Osteoblast (primary cell): ENCODE measurements around the gene HOXB3. TPM values are rescaled to one million over a fixed set of nuclear protein-coding genes. Genes with fewer than 3 reads are reported as not detected.

Source experiments
- DNase-seq: peaks from one replicate; pipeline ENCODE4 v3.0.0; 2011; ENCODE audit warnings: low spot score, mixed read lengths; ENCODE audit not compliant: insufficient read length; ENCODE audit errors: missing footprints
- H2AFZ ChIP-seq: 2 replicates; pipeline ENCODE4 v1.6.0; 2011; ENCODE audit warnings: mild to moderate bottlenecking, low read length
- H3K27ac ChIP-seq: 2 replicates; pipeline ENCODE4 v1.5.1; 2011; ENCODE audit warnings: mild to moderate bottlenecking, low read depth, low read length, moderate library complexity
- H3K27me3 ChIP-seq: 2 replicates; pipeline ENCODE4 v1.6.0; 2012; ENCODE audit warnings: mild to moderate bottlenecking, control low read depth, inconsistent platforms, low read length, moderate library complexity; ENCODE audit not compliant: insufficient read depth
- H3K36me3 ChIP-seq: 2 replicates; pipeline ENCODE4 v1.5.1; 2011; ENCODE audit warnings: mild to moderate bottlenecking, low read length, control low read depth, moderate library complexity; ENCODE audit not compliant: insufficient read depth
- H3K4me1 ChIP-seq: 2 replicates; pipeline ENCODE4 v1.5.1; 2011; ENCODE audit warnings: mild to moderate bottlenecking, low read length, control low read depth, moderate library complexity; ENCODE audit not compliant: insufficient read depth
- H3K4me2 ChIP-seq: 2 replicates; pipeline ENCODE4 v1.6.0; 2011; ENCODE audit warnings: mild to moderate bottlenecking, low read length; ENCODE audit not compliant: insufficient read depth
- H3K4me3 ChIP-seq: fragments of 200-600 bp; sonication (generic); 3 replicates; pipeline ENCODE4 v1.5.1; 2012; ENCODE audit warnings: mild to moderate bottlenecking, low read length, inconsistent platforms; ENCODE audit not compliant: insufficient read depth
- H3K79me2 ChIP-seq: 2 replicates; pipeline ENCODE4 v1.6.0; 2012; ENCODE audit warnings: mild to moderate bottlenecking, low read length, control low read depth, inconsistent platforms; ENCODE audit not compliant: insufficient read depth
- H3K9me3 ChIP-seq: 2 replicates; pipeline ENCODE4 v1.5.1; 2011; ENCODE audit warnings: low read depth, low read length, control low read depth
- H4K20me1 ChIP-seq: 2 replicates; pipeline ENCODE4 v1.6.0; 2012; ENCODE audit warnings: mild to moderate bottlenecking, low read length, control low read depth; ENCODE audit not compliant: insufficient read depth
- total RNA-seq: library from RNA; depleted of rRNA; stranded (reverse); fragments of >200 nt; gene quantifications from 2 replicates; pipeline ENCODE4 v1.2.3, GENCODE V29; 2012
- TF ChIP-seq, protein P1 (sequence below): IDR thresholded peaks from 2 replicates; pipeline ENCODE4 v1.5.1; 2011; ENCODE audit warnings: mild to moderate bottlenecking, low read depth, low read length, moderate library complexity; ENCODE audit errors: extremely low read depth

The HOXB3 gene
- total RNA-seq, 1 donor: 1.8 TPM

GRCh38 chr17:48559122-48559839 is 30.8 kb downstream of the HOXB3 start:
- H3K79me2 ChIP-seq: no peaks in the 10 kb centered on the region
- H3K36me3 ChIP-seq: no peaks in the 10 kb centered on the region
- H4K20me1 ChIP-seq: no peaks in the 10 kb centered on the region
- no peak overlapping the region for H3K4me3 ChIP-seq
- no peaks in the 10 kb centered on the region for H3K4me1 ChIP-seq
- no peak overlapping the region for H3K4me2 ChIP-seq
- no peak for DNase-seq
- H3K27me3 ChIP-seq: peaks cover 82% of the 10 kb centered on the region
- TF ChIP-seq, protein P1, sequence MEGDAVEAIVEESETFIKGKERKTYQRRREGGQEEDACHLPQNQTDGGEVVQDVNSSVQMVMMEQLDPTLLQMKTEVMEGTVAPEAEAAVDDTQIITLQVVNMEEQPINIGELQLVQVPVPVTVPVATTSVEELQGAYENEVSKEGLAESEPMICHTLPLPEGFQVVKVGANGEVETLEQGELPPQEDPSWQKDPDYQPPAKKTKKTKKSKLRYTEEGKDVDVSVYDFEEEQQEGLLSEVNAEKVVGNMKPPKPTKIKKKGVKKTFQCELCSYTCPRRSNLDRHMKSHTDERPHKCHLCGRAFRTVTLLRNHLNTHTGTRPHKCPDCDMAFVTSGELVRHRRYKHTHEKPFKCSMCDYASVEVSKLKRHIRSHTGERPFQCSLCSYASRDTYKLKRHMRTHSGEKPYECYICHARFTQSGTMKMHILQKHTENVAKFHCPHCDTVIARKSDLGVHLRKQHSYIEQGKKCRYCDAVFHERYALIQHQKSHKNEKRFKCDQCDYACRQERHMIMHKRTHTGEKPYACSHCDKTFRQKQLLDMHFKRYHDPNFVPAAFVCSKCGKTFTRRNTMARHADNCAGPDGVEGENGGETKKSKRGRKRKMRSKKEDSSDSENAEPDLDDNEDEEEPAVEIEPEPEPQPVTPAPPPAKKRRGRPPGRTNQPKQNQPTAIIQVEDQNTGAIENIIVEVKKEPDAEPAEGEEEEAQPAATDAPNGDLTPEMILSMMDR: no peak
- H2AFZ ChIP-seq: no peak overlapping the region
- no peak overlapping the region for H3K27ac ChIP-seq
- H3K9me3 ChIP-seq: no peaks in the 10 kb centered on the region

GRCh38 chr17:48558831-48559121 is 31.3 kb downstream of the HOXB3 start:
- Histone ChIP-seq H3K79me2 (no peaks in the 10 kb centered on the region), H3K4me3 (no peak overlapping the region), H3K27ac (no peak overlapping the region), H3K4me2 (no peak overlapping the region), H3K36me3 (no peaks in the 10 kb centered on the region), H4K20me1 (no peaks in the 10 kb centered on the region), H2AFZ (no peak overlapping the region), H3K4me1 (no peaks in the 10 kb centered on the region), H3K27me3 (peaks cover 85% of the 10 kb centered on the region), H3K9me3 (no peaks in the 10 kb centered on the region)
- DNase-seq: no peak
- TF ChIP-seq, protein P1: no peak

DNA sequence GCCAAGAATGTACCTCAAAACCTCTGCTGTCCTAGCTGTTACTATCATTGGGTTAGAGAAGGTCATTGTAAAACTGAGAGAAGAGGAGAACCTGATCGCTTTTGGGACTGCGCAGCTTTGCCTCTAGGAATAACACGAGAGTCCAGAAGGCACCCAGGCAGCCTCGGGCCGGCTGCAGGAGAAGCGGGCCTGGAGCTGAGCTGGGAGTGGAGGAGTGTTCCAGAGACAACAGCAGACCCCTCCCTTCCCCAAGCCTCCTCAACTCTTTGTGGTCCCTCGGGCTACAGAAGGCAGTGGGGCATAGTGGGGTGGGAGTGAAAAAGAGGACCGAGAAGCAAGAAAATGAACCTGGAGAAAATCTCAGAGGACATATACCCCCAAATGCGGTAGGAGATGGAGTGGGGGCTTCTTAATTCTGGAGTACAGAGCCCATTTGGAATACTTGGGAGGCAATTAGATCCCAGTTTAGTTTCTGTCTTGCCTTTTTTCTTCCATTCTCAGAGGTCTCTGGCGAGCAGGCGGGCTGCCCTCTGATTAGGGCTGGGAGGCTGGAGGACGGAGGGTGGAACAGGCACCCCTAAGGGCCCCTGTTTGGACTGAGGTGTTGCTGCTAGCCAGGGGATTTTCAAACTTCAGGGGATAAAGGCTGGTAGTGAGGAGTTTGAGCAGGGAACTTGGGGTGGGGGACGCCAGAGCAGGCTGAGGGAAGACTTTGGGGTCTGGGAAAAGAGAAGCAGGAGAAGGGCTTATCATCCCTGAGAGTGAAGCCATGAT is 31.8 kb downstream of the HOXB3 start:
- Histone ChIP-seq H3K36me3 (no peaks in the 10 kb centered on the region), H3K4me1 (no peaks in the 10 kb centered on the region), H3K4me2 (no peak overlapping the region), H4K20me1 (no peaks in the 10 kb centered on the region), H3K27ac (no peak overlapping the region), H3K4me3 (no peak overlapping the region), H3K79me2 (no peaks in the 10 kb centered on the region), H3K27me3 (peaks cover 85% of the 10 kb centered on the region), H2AFZ (no peak overlapping the region), H3K9me3 (no peaks in the 10 kb centered on the region)
- DNase-seq: no peak
- TF ChIP-seq, protein P1: no peak
